Measurements from ENCODE around the gene CBFB. TPM values are rescaled to one million over a fixed set of nuclear protein-coding genes. Genes with fewer than 3 reads are reported as not detected.
"Not testable (repeated sequence)": the region's sequence is repeated elsewhere in the genome, so short reads cannot be mapped to it uniquely, and the experiment has no call there.

Gene CBFB
- total RNA-seq, 4 donors from 2014 or later, result 42.4 to 76.3 (median 48.2) TPM

DNA sequence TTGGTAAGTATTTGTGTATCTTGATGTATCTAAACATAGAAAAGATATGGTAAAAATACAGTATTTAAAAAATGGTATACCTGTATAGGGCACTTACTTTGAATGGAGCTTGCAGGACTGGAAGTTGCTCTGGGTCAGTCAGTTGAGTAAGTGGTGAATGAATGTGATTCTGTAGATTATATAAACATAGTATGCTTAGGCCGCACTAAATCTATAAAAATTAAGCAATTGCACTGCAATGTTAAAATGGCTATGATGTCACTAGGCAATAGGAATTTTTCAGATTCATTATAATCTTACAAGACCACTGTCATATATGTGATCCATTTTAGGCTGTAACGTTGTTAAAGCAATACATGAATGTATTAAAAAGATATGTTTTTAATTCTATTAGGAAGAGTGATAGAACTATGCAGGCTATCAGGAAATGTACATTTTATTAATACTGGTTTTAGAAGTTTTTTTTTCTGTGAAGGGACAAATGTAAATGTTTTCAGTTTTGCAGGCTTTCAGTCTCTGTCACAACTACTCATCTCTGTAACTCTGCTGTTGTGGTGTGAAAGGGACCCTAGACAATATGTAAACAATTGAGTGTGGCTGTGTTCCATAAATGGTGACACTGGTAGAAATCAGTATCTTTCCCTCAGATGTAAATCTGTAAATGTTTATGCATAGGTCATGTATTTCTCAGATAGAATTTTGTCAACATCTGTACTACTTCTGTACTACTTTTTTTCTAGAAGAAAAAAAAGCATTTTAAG is 10.5 kb downstream of the CBFB start:
- no peak for DNase-seq (ENCODE audit: low spot score in 2 of 2)
- H3K4me3 ChIP-seq (ENCODE audit: low read depth, poor library complexity, severe bottlenecking), result no peak overlapping the region
- TF ChIP-seq POLR2A (IDR thresholded peaks at IDR 0.05) (no peak), CTCF (IDR thresholded peaks at IDR 0.05) (no peak)
- 88 to 92% methylated on average over 2 of the region's 2 CpGs for WGBS, 2 donors
- intact Hi-C loops (cut with DNase I; ENCODE audit: low total_unique reads), result no loop called here

DNA sequence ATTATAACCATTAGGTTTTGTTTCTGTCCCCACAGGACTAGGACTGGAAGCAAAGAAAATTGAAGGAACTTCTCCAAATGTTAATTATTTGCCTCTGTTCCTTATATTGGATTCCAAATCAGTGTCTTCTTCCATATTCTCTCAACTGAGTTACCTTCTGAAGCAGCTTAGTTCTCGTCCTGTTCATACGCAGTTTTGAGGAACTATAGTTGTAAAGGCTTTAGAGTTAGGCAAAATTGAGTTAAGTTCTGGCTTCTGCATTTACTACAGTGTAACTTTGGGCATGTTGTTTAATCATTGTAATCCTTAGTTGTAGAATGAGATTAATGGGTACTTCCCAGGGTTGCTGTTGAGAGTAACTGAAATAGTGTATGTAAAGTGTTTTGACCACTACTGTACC is 11.2 kb downstream of the CBFB start:
- TF ChIP-seq CTCF (IDR thresholded peaks at IDR 0.05) (no peak), POLR2A (IDR thresholded peaks at IDR 0.05) (no peak)
- no peak overlapping the region for H3K4me3 ChIP-seq (ENCODE audit: low read depth, poor library complexity, severe bottlenecking)
- WGBS, 2 donors, result 81 to 89% methylated on average over 2 of the region's 2 CpGs
- intact Hi-C loops (cut with DNase I; ENCODE audit: low total_unique reads), result no loop called here
- no peak for DNase-seq (ENCODE audit: low spot score in 2 of 2)

- WGBS, 2 donors, result 88 to 89% methylated on average over 2 of the region's 2 CpGs
Measured at GRCh38 chr16:67040906-67041305, 12.0 kb downstream of the CBFB start.

DNA sequence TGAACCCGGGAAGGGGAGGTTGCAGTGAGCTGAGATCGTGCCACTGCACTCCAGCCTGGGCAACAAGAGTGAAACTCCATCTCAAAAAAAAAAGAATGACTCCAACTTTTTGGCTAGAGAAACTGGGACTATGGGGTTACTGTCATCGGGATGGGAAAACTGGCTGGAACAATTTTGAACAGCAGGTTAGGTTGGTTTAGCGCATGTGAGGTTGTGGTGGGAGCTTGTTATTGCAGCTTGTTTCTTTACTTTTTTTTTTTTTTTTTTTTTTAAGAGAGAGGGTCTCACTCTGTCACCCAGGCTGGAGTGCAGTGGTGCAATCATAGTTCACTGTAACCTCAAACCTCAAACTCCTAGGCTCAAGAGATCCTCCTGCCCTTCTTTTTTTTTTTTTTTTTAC is 12.6 kb downstream of the CBFB start:
- 84 to 92% methylated on average over 4 of the region's 4 CpGs for WGBS, 2 donors
- intact Hi-C loops (cut with DNase I; ENCODE audit: low total_unique reads), result not testable (repeated sequence)

More at GRCh38 chr16:67040906-67041305, 12.0 kb downstream of the CBFB start:
- intact Hi-C loops (cut with DNase I; ENCODE audit: low total_unique reads), result no loop called here
- DNase-seq (ENCODE audit: low spot score in 2 of 2), result no peak
- no peak overlapping the region for H3K4me3 ChIP-seq (ENCODE audit: low read depth, poor library complexity, severe bottlenecking)
- no peak for TF ChIP-seq POLR2A (IDR thresholded peaks at IDR 0.05)
- TF ChIP-seq CTCF (IDR thresholded peaks at IDR 0.05), result no peak

GRCh38 chr16:67043420-67043819 is 14.5 kb downstream of the CBFB start:
- intact Hi-C loops (cut with DNase I; ENCODE audit: low total_unique reads), result no loop called here
- 95 to 100% methylated on average over 1 of the region's 1 CpG for WGBS, 2 donors
- no peak for TF ChIP-seq POLR2A (IDR thresholded peaks at IDR 0.05)
- no peak for TF ChIP-seq CTCF (IDR thresholded peaks at IDR 0.05)
- no peak for DNase-seq (ENCODE audit: low spot score in 2 of 2)
- no peak overlapping the region for H3K4me3 ChIP-seq (ENCODE audit: low read depth, poor library complexity, severe bottlenecking)

More for the DNA sequence above, 12.6 kb downstream of the CBFB start:
- DNase-seq (ENCODE audit: low spot score in 2 of 2); H3K4me3 ChIP-seq (ENCODE audit: low read depth, poor library complexity, severe bottlenecking): not testable (repeated sequence)

- 84 to 87% methylated on average over 2 of the region's 2 CpGs for WGBS, 2 donors
- TF ChIP-seq POLR2A (IDR thresholded peaks at IDR 0.05) (no peak), CTCF (IDR thresholded peaks at IDR 0.05) (no peak)
- H3K4me3 ChIP-seq (ENCODE audit: low read depth, poor library complexity, severe bottlenecking), result no peak overlapping the region
- intact Hi-C loops (cut with DNase I; ENCODE audit: low total_unique reads), result no loop called here
- no peak for DNase-seq (ENCODE audit: low spot score in 2 of 2)
Measured at GRCh38 chr16:67050796-67051195, 21.8 kb downstream of the CBFB start.

Data from lower leg skin (tissue), 4 donors.